ENCODE measurements around the gene HNMT.

HNMT gene

GRCh38 chr2:137957033-137957432, 7.2 kb upstream of the HNMT start:
- H2AFZ ChIP-seq (ENCODE audit: low read depth), result no peak overlapping the region
- H3K79me2 ChIP-seq (ENCODE audit: insufficient read depth, low read depth), result no peaks in the 10 kb centered on the region
- no peak overlapping the region for H3K4me3 ChIP-seq (IDR thresholded peaks at IDR 0.05; ENCODE audit: insufficient read depth, low read depth, low read length)
- H3K27ac ChIP-seq, result no peak overlapping the region
- H3K9ac ChIP-seq, result no peak overlapping the region
- H3K36me3 ChIP-seq (ENCODE audit: insufficient read depth), result no peaks in the 10 kb centered on the region
- TF ChIP-seq CTCF (conservative IDR thresholded peaks at IDR 0.05; ENCODE audit: low read depth, low read length), result no peak
- H3K4me1 ChIP-seq (ENCODE audit: low read depth, poor library complexity, severe bottlenecking), result peaks cover 13% of the 10 kb centered on the region
- H3K4me2 ChIP-seq, result no peak overlapping the region
- H4K20me1 ChIP-seq (ENCODE audit: insufficient read depth), result no peaks in the 10 kb centered on the region
- H3K27me3 ChIP-seq (ENCODE audit: insufficient read depth, low read depth), result no peaks in the 10 kb centered on the region

DNA sequence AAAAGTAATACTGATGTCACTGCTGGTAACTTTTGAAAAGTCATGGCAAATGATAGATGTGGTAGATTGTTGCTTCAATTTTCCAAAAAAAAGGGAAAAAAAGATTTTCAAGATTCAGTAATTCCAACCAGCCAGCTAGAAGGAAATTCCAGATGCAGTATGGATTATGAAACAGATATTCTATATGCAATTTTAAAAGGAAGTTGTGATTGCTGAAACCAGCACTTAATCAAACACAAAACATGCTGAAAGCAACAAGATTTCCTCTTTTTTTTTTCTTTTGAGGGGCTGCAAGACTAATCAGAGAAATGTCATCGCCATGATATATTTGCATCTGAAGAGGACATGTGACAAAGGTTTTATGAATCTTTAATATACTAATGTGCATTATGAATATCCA, 5.1 kb upstream of the HNMT start:
- Histone ChIP-seq H3K36me3 (ENCODE audit: insufficient read depth) (no peaks in the 10 kb centered on the region), H3K4me3 (IDR thresholded peaks at IDR 0.05; ENCODE audit: insufficient read depth, low read depth, low read length) (no peak overlapping the region), H3K9ac (no peak overlapping the region), H3K4me2 (no peak overlapping the region), H3K27ac (no peak overlapping the region), H3K27me3 (ENCODE audit: insufficient read depth, low read depth) (no peaks in the 10 kb centered on the region), H3K4me1 (ENCODE audit: low read depth, poor library complexity, severe bottlenecking) (no peaks in the 10 kb centered on the region), H4K20me1 (ENCODE audit: insufficient read depth) (no peaks in the 10 kb centered on the region), H3K79me2 (ENCODE audit: insufficient read depth, low read depth) (no peaks in the 10 kb centered on the region), H2AFZ (ENCODE audit: low read depth) (no peak overlapping the region)
- TF ChIP-seq CTCF (conservative IDR thresholded peaks at IDR 0.05; ENCODE audit: low read depth, low read length), result no peak

GRCh38 chr2:137960223-137960622, 4.0 kb upstream of the HNMT start:
- Histone ChIP-seq H3K79me2 (ENCODE audit: insufficient read depth, low read depth) (no peaks in the 10 kb centered on the region), H3K4me2 (no peak overlapping the region), H3K27ac (no peak overlapping the region), H3K9ac (no peak overlapping the region), H3K4me1 (ENCODE audit: low read depth, poor library complexity, severe bottlenecking) (no peaks in the 10 kb centered on the region), H3K36me3 (ENCODE audit: insufficient read depth) (no peaks in the 10 kb centered on the region), H3K4me3 (IDR thresholded peaks at IDR 0.05; ENCODE audit: insufficient read depth, low read depth, low read length) (no peak overlapping the region), H4K20me1 (ENCODE audit: insufficient read depth) (no peaks in the 10 kb centered on the region), H2AFZ (ENCODE audit: low read depth) (no peak overlapping the region), H3K27me3 (ENCODE audit: insufficient read depth, low read depth) (no peaks in the 10 kb centered on the region)
- TF ChIP-seq CTCF (conservative IDR thresholded peaks at IDR 0.05; ENCODE audit: low read depth, low read length), result no peak

DNA sequence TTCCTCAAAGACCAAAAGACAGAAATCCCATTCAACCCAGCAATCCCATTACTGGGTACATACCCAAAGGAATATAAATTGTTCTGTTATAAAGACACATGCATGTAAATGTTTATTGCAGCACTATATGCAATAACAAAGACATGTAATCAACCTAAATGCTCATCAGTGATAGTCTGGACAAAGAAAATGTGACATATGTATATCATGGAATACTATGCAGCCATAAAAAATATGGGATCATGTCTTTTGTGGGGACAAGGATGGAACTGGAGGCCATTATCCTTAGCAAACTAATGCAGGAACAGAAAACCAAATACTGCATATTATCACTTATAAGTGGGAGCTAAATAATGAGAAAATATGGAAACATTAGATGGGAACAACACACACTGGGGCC, 2.7 kb upstream of the HNMT start:
- no peak for TF ChIP-seq CTCF (conservative IDR thresholded peaks at IDR 0.05; ENCODE audit: low read depth, low read length)
- Histone ChIP-seq H3K27me3 (ENCODE audit: insufficient read depth, low read depth) (no peaks in the 10 kb centered on the region), H3K79me2 (ENCODE audit: insufficient read depth, low read depth) (no peaks in the 10 kb centered on the region), H2AFZ (ENCODE audit: low read depth) (no peak overlapping the region), H3K27ac (no peak overlapping the region), H4K20me1 (ENCODE audit: insufficient read depth) (no peaks in the 10 kb centered on the region), H3K36me3 (ENCODE audit: insufficient read depth) (no peaks in the 10 kb centered on the region), H3K4me3 (IDR thresholded peaks at IDR 0.05; ENCODE audit: insufficient read depth, low read depth, low read length) (no peak overlapping the region), H3K4me2 (no peak overlapping the region), H3K4me1 (ENCODE audit: low read depth, poor library complexity, severe bottlenecking) (no peaks in the 10 kb centered on the region), H3K9ac (no peak overlapping the region)

All from KMS-11 (cell line).